Measurements from ENCODE around the gene LSM5.
"Not testable (repeated sequence)": the region's sequence is repeated elsewhere in the genome, so short reads cannot be mapped to it uniquely, and the experiment has no call there.

LSM5 gene

DNA sequence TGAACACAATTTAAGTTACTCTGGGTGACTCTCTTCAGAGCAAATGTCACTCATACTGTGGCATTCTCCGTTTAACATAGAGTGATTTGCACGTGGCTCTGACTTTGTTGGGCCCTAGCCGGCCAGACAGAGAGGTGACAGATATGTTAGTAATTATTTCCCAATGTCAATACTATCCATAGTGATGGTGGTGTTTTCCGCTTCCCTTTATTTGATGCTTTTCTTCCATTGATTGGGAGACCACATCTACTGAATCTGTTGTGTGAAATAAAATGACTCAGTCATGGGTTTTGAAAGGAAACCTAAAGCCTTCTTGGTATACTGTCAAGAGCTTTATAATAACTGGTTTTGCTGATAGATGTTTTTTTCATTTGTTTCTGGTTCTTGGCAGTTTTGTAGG lies 12.5 kb upstream of the LSM5 start:
- no peak overlapping the region for H3K27ac ChIP-seq (ENCODE audit: low read depth, low read length)

GRCh38 chr7:32501522-32501921 lies 11.3 kb upstream of the LSM5 start:
- H3K9ac ChIP-seq (ENCODE audit: low read depth, low read length), result no peak overlapping the region
- no peaks in the 10 kb centered on the region for H3K27me3 ChIP-seq (ENCODE audit: control insufficient read depth, insufficient read depth, low read length)
- peak overlapping the region; percentile 29 for H3K27ac ChIP-seq (ENCODE audit: low read depth, low read length)
- peaks cover 17% of the 10 kb centered on the region for H3K4me1 ChIP-seq (ENCODE audit: control insufficient read depth, insufficient read depth, low read length)
- 0 out of 2 replicates have a peak, but pooled peaks cover 5% of the 10 kb centered on the region for H3K36me3 ChIP-seq (ENCODE audit: control insufficient read depth, insufficient read depth, low read length)
- H3K9me3 ChIP-seq (ENCODE audit: control insufficient read depth, insufficient read depth, low read length), result no peaks in the 10 kb centered on the region
- no peak overlapping the region for H3K4me3 ChIP-seq (ENCODE audit: low read depth, low read length)

More for the DNA sequence above, 12.5 kb upstream of the LSM5 start:
- H3K36me3 ChIP-seq (ENCODE audit: control insufficient read depth, insufficient read depth, low read length), result 0 out of 2 replicates have a peak, but pooled peaks cover 5% of the 10 kb centered on the region
- no peaks in the 10 kb centered on the region for H3K9me3 ChIP-seq (ENCODE audit: control insufficient read depth, insufficient read depth, low read length)
- no peaks in the 10 kb centered on the region for H3K27me3 ChIP-seq (ENCODE audit: control insufficient read depth, insufficient read depth, low read length)
- peaks cover 13% of the 10 kb centered on the region for H3K4me1 ChIP-seq (ENCODE audit: control insufficient read depth, insufficient read depth, low read length)
- no peak overlapping the region for H3K9ac ChIP-seq (ENCODE audit: low read depth, low read length)
- no peak overlapping the region for H3K4me3 ChIP-seq (ENCODE audit: low read depth, low read length)

DNA sequence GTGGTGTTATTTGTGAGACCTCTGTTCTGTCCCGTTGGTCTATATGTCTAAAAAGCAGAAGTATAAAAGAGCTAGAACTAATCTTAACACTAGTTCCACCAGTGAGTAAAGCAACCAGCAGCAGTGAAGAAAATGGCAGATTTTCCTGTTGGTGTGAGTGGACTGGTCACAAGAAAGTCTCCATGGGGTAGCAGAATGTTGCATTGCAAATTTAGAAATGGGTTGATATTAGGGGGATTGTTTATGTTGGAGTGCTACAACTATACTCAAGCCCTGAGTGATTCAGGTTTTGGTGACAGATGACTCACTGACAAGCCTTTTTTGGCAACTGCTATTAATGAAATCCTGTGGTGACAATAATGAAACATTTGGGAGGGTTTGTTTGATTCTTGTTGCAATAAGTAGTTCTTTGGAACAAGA lies 10.8 kb upstream of the LSM5 start:
- Histone ChIP-seq H3K9me3 (ENCODE audit: control insufficient read depth, insufficient read depth, low read length) (no peaks in the 10 kb centered on the region), H3K4me1 (ENCODE audit: control insufficient read depth, insufficient read depth, low read length) (peaks cover 17% of the 10 kb centered on the region), H3K27ac (ENCODE audit: low read depth, low read length) (peak overlapping the region; percentile 20), H3K36me3 (ENCODE audit: control insufficient read depth, insufficient read depth, low read length) (0 out of 2 replicates have a peak, but pooled peaks cover 5% of the 10 kb centered on the region), H3K4me3 (ENCODE audit: low read depth, low read length) (no peak overlapping the region), H3K27me3 (ENCODE audit: control insufficient read depth, insufficient read depth, low read length) (no peaks in the 10 kb centered on the region), H3K9ac (ENCODE audit: low read depth, low read length) (no peak overlapping the region)

DNA sequence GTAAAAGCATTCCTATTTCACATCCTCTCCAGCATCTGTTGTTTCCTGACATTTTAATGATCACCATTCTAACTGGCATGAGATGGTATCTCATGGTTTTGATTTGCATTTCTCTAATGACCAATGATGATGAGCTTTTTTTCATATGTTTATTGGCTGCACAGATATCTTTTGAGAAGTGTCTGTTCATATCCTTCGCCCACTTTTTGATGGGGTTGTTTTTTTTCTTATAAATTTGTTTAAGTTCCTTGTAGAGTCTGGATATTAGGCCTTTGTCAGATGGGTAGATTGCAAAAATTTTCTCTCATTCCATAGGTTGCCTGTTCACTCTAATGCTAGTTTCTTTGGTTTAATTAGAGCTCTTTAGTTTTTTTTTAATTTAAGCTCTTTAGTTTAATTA lies 10.0 kb upstream of the LSM5 start:
- H3K9me3 ChIP-seq (ENCODE audit: control insufficient read depth, insufficient read depth, low read length); H3K27ac ChIP-seq (ENCODE audit: low read depth, low read length); H3K36me3 ChIP-seq (ENCODE audit: control insufficient read depth, insufficient read depth, low read length); H3K27me3 ChIP-seq (ENCODE audit: control insufficient read depth, insufficient read depth, low read length); H3K9ac ChIP-seq (ENCODE audit: low read depth, low read length); H3K4me3 ChIP-seq (ENCODE audit: low read depth, low read length): not testable (repeated sequence)
- peaks cover 17% of the 10 kb centered on the region for H3K4me1 ChIP-seq (ENCODE audit: control insufficient read depth, insufficient read depth, low read length)

- not testable (repeated sequence) for H3K9ac ChIP-seq (ENCODE audit: low read depth, low read length); H3K36me3 ChIP-seq (ENCODE audit: control insufficient read depth, insufficient read depth, low read length); H3K4me3 ChIP-seq (ENCODE audit: low read depth, low read length); H3K27ac ChIP-seq (ENCODE audit: low read depth, low read length); H3K9me3 ChIP-seq (ENCODE audit: control insufficient read depth, insufficient read depth, low read length); H3K27me3 ChIP-seq (ENCODE audit: control insufficient read depth, insufficient read depth, low read length)
- H3K4me1 ChIP-seq (ENCODE audit: control insufficient read depth, insufficient read depth, low read length), result peaks cover 17% of the 10 kb centered on the region
These were observed 9.6 kb upstream of the LSM5 start for GRCh38 chr7:32499755-32500154.

- Histone ChIP-seq H3K4me3 (ENCODE audit: low read depth, low read length) (peak overlapping the region; percentile 100), H3K27ac (ENCODE audit: low read depth, low read length) (peak overlapping the region; percentile 99), H3K27me3 (ENCODE audit: control insufficient read depth, insufficient read depth, low read length) (no peaks in the 10 kb centered on the region), H3K9me3 (ENCODE audit: control insufficient read depth, insufficient read depth, low read length) (no peaks in the 10 kb centered on the region), H3K36me3 (ENCODE audit: control insufficient read depth, insufficient read depth, low read length) (0 out of 2 replicates have a peak, but pooled peaks cover 5% of the 10 kb centered on the region), H3K9ac (ENCODE audit: low read depth, low read length) (peak overlapping the region; percentile 98), H3K4me1 (ENCODE audit: control insufficient read depth, insufficient read depth, low read length) (peaks cover 13% of the 10 kb centered on the region)
These were observed 6.1 kb upstream of the LSM5 start for GRCh38 chr7:32496052-32496813.

DNA sequence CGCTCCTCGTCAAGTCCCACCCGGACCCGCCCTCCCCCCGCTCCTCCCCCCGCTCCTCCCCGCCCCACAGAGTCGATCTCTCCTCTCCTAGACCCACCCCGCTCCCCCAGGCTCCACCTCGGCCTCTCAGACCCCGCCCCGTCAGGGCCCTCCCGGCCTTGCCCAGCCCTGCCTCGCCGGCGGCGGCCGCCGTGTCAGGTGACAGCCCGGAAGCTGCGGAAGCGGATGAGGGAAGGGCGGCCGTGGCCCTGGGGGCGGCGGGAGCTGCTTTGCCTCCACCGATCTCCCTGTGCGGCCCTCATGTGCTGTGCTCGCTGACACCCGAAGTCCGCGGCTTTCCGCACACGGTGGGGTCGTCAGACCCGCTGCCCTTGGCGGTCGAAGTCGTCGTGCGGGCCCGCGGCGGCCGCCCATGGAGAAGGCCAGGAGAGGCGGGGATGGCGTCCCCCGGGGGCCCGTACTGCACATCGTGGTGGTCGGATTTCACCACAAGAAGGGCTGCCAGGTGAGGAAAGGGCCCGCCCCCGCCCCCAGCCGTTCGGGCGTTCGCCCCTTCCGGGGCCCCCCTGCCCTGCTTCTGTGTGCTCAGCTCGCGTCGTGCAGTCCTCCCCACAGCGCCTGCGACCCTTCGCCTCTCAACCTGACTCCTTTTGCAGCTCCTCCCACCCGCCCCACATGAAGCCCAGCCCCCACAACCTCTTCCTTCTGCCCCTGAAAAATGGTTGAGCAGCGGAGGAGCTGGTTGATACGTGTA lies 5.3 kb upstream of the LSM5 start, which contains the start of gene AVL9:
Gene AVL9 (plus strand): TSS at position 192 of the 754 bp plus-strand sequence. CDS start 221 bp downstream, at position 413.
- Histone ChIP-seq H3K27me3 (ENCODE audit: control insufficient read depth, insufficient read depth, low read length) (no peaks in the 10 kb centered on the region), H3K9ac (ENCODE audit: low read depth, low read length) (peak within 1 kb of the TSS; percentile 98), H3K27ac (ENCODE audit: low read depth, low read length) (peak within 1 kb of the TSS; percentile 99), H3K9me3 (ENCODE audit: control insufficient read depth, insufficient read depth, low read length) (no peaks in the 10 kb centered on the region), H3K36me3 (ENCODE audit: control insufficient read depth, insufficient read depth, low read length) (0 out of 2 replicates have a peak, but pooled peaks cover 5% of the 10 kb centered on the region), H3K4me1 (ENCODE audit: control insufficient read depth, insufficient read depth, low read length) (0 out of 2 replicates have a peak, but pooled peaks cover 6% of the 10 kb centered on the region), H3K4me3 (ENCODE audit: low read depth, low read length) (peak within 1 kb of the TSS; percentile 100)

GRCh38 chr7:32494946-32495297 lies 4.7 kb upstream of the LSM5 start:
- Histone ChIP-seq H3K4me1 (ENCODE audit: control insufficient read depth, insufficient read depth, low read length) (0 out of 2 replicates have a peak, but pooled peaks cover 6% of the 10 kb centered on the region), H3K9ac (ENCODE audit: low read depth, low read length) (peak overlapping the region; percentile 86), H3K4me3 (ENCODE audit: low read depth, low read length) (peak overlapping the region; percentile 83)

DNA sequence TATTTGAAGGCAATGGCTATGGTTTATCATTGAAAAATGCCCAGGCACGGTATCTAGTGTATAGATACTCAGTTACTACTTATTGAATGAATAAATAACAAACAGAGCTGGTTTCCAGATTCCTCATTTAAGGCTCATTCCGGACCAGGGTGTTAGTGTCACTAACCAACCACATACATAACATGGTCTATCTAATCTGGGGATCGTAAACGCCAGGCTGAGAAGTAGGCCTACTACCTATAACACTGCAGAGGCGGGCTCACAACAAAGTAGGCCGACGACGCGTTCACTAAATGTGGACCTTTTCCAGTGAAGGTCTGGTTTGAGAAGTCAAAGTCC lies 423 bp downstream of the LSM5 start:
- peak overlapping the region; percentile 81 for H3K4me3 ChIP-seq (ENCODE audit: low read depth, low read length)
- no peaks in the 10 kb centered on the region for H3K27me3 ChIP-seq (ENCODE audit: control insufficient read depth, insufficient read depth, low read length)
- H3K36me3 ChIP-seq (ENCODE audit: control insufficient read depth, insufficient read depth, low read length), result peaks cover 35% of the 10 kb centered on the region
- H3K4me1 ChIP-seq (ENCODE audit: control insufficient read depth, insufficient read depth, low read length), result 0 out of 2 replicates have a peak, but pooled peaks cover 3% of the 10 kb centered on the region
- peak overlapping the region; percentile 82 for H3K27ac ChIP-seq (ENCODE audit: low read depth, low read length)
- H3K9ac ChIP-seq (ENCODE audit: low read depth, low read length), result peak overlapping the region; percentile 83
- no peaks in the 10 kb centered on the region for H3K9me3 ChIP-seq (ENCODE audit: control insufficient read depth, insufficient read depth, low read length)

More at GRCh38 chr7:32494946-32495297, 4.7 kb upstream of the LSM5 start:
- H3K9me3 ChIP-seq (ENCODE audit: control insufficient read depth, insufficient read depth, low read length), result no peaks in the 10 kb centered on the region
- no peaks in the 10 kb centered on the region for H3K27me3 ChIP-seq (ENCODE audit: control insufficient read depth, insufficient read depth, low read length)
- H3K36me3 ChIP-seq (ENCODE audit: control insufficient read depth, insufficient read depth, low read length), result 0 out of 2 replicates have a peak, but pooled peaks cover 5% of the 10 kb centered on the region
- peak overlapping the region; percentile 45 for H3K27ac ChIP-seq (ENCODE audit: low read depth, low read length)

- H3K36me3 ChIP-seq (ENCODE audit: control insufficient read depth, insufficient read depth, low read length), result peaks cover 15% of the 10 kb centered on the region
- no peaks in the 10 kb centered on the region for H3K4me1 ChIP-seq (ENCODE audit: control insufficient read depth, insufficient read depth, low read length)
- no peak overlapping the region for H3K27ac ChIP-seq (ENCODE audit: low read depth, low read length)
- no peaks in the 10 kb centered on the region for H3K9me3 ChIP-seq (ENCODE audit: control insufficient read depth, insufficient read depth, low read length)
- no peak overlapping the region for H3K4me3 ChIP-seq (ENCODE audit: low read depth, low read length)
- no peak overlapping the region for H3K9ac ChIP-seq (ENCODE audit: low read depth, low read length)
- no peaks in the 10 kb centered on the region for H3K27me3 ChIP-seq (ENCODE audit: control insufficient read depth, insufficient read depth, low read length)
These were observed 8.3 kb downstream of the LSM5 start for GRCh38 chr7:32481921-32482320.

- no peaks in the 10 kb centered on the region for H3K27me3 ChIP-seq (ENCODE audit: control insufficient read depth, insufficient read depth, low read length)
- H3K4me3 ChIP-seq (ENCODE audit: low read depth, low read length), result no peak overlapping the region
- H3K9me3 ChIP-seq (ENCODE audit: control insufficient read depth, insufficient read depth, low read length), result no peaks in the 10 kb centered on the region
- no peak overlapping the region for H3K27ac ChIP-seq (ENCODE audit: low read depth, low read length)
- no peaks in the 10 kb centered on the region for H3K4me1 ChIP-seq (ENCODE audit: control insufficient read depth, insufficient read depth, low read length)
- peaks cover 7% of the 10 kb centered on the region for H3K36me3 ChIP-seq (ENCODE audit: control insufficient read depth, insufficient read depth, low read length)
- no peak overlapping the region for H3K9ac ChIP-seq (ENCODE audit: low read depth, low read length)
These were observed 9.0 kb downstream of the LSM5 start for GRCh38 chr7:32481176-32481575.

Data from HUES48 (cell line).